HCT116 (cell line): ENCODE data around the gene SMARCB1.

ENCODE experiments used
- CTCF ChIP-seq, 3 experiments: fragments of 200-600 bp in 1 of 3; sonication (generic) in 1 of 3; IDR thresholded peaks in 2 of 3; conservative IDR thresholded peaks in 1 of 3; 2 replicates each; pipeline ENCODE4 v1.5.1; 2012 to 2017; ENCODE audit warnings: low read depth in 2 of 3, low read length in 2 of 3, antibody characterized with exemption in 1 of 3, borderline replicate concordance in 1 of 3, control low read depth in 1 of 3, mild to moderate bottlenecking in 1 of 3, mixed read lengths in 1 of 3, mixed run types in 1 of 3, moderate library complexity in 1 of 3; ENCODE audit not compliant: insufficient read depth in 1 of 3
- EGR1 ChIP-seq: IDR thresholded peaks from 2 replicates; pipeline ENCODE4 v1.6.1; 2012; ENCODE audit warnings: low read depth
- EZH2 ChIP-seq: fragments of 200-600 bp; sonication (generic); IDR thresholded peaks from 2 replicates; pipeline ENCODE4 v1.6.1; 2017; ENCODE audit warnings: antibody characterized with exemption, mixed run types
- JUND ChIP-seq: IDR thresholded peaks from 2 replicates; pipeline ENCODE4 v1.6.1; 2012
- MAX ChIP-seq: IDR thresholded peaks from 2 replicates; pipeline ENCODE4 v1.6.1; 2012
- POLR2A ChIP-seq: IDR thresholded peaks from 2 replicates; pipeline ENCODE4 v1.7.0; 2011; ENCODE audit warnings: borderline replicate concordance; ENCODE audit not compliant: insufficient read depth, insufficient read length; ENCODE audit errors: extremely low read depth
- YY1 ChIP-seq: IDR thresholded peaks from 2 replicates; pipeline ENCODE4 v1.6.1; 2011; ENCODE audit warnings: low read length, low read depth, moderate library complexity, mild to moderate bottlenecking; ENCODE audit not compliant: insufficient replicate concordance; ENCODE audit errors: extremely low read depth
- ZNF274 ChIP-seq: fragments of 200-500 bp; sonication (Bioruptor generic); IDR thresholded peaks from 2 replicates; pipeline ENCODE4 v1.6.1; 2014; ENCODE audit warnings: mild to moderate bottlenecking, low read depth, low read length, inconsistent platforms

GRCh38 chr22:23750367-23750713 lies 36.4 kb upstream of the SMARCB1 start:
- TF ChIP-seq MAX = no peak
- no peak for TF ChIP-seq CTCF (IDR thresholded peaks at IDR 0.05 in 2 of 3, conservative IDR thresholded peaks at IDR 0.05 in 1 of 3; ENCODE audit: borderline replicate concordance in 1 of 3, insufficient read depth in 1 of 3, low read depth in 2 of 3, low read length in 2 of 3)
- no peak for TF ChIP-seq EZH2
- no peak for TF ChIP-seq POLR2A
- no peak for TF ChIP-seq YY1
- no peak for TF ChIP-seq ZNF274
- TF ChIP-seq EGR1 = no peak
- no peak for TF ChIP-seq JUND
